ENCODE measurements around the gene GUCD1. TPM values are rescaled to one million over a fixed set of nuclear protein-coding genes. Genes with fewer than 3 reads are reported as not detected.

The GUCD1 gene
- total and polyA plus RNA-seq, 2 of the 8 experiments (the other 6 are each of a cell fraction or from before 2014, with no cell fraction given) = 85.2 to 128 TPM

GRCh38 chr22:24571266-24571665 is 16.3 kb upstream of the GUCD1 start:
- no peak for DNase-seq (ENCODE audit: low read depth in 1 of 2, low spot score in 2 of 2)
- Histone ChIP-seq H3K9me3 (ENCODE audit: insufficient read depth in 2 of 2, low read depth in 1 of 2, low read length in 1 of 2) (no peaks in the 10 kb centered on the region), H2BK5ac (ENCODE audit: low read depth, low read length) (no peak overlapping the region), H2BK12ac (ENCODE audit: low read depth, low read length) (no peak overlapping the region), H3K27me3 (replicated peaks in 1 of 4; ENCODE audit: control insufficient read depth in 3 of 4, extremely low read depth in 1 of 4, insufficient read depth in 3 of 4, low read length in 3 of 4) (no peaks in the 10 kb centered on the region), H2BK15ac (ENCODE audit: low read length) (no peak overlapping the region), H3K14ac (ENCODE audit: insufficient read length) (no peak overlapping the region), H2AK5ac (ENCODE audit: low read depth, low read length) (no peak overlapping the region), H3K23me2 (ENCODE audit: low read depth, low read length) (no peaks in the 10 kb centered on the region), H3K27ac (ENCODE audit: low read depth, low read length) (no peak overlapping the region), H3K4me3 (ENCODE audit: extremely low read depth in 1 of 4, insufficient read depth in 2 of 4, low read depth in 3 of 4, low read length in 4 of 4) (no peak overlapping the region), H4K8ac (ENCODE audit: extremely low read depth, insufficient read depth, low read length) (no peak overlapping the region), H3K9ac (replicated peaks in 1 of 4; ENCODE audit: extremely low read depth in 1 of 4, low read depth in 3 of 4, low read length in 3 of 4) (no peak overlapping the region), H3K18ac (ENCODE audit: extremely low read depth, low read length) (no peak overlapping the region), H3K4ac (replicated peaks; ENCODE audit: insufficient read length, low read depth, low read length) (no peak overlapping the region), H3K4me1 (replicated peaks in 1 of 4; ENCODE audit: control insufficient read depth in 3 of 4, insufficient read depth in 4 of 4, low read length in 3 of 4) (no peaks in the 10 kb centered on the region), H4K91ac (replicated peaks; ENCODE audit: insufficient read length, low read length) (no peak overlapping the region), H3K36me3 (ENCODE audit: control insufficient read depth in 2 of 4, insufficient read depth in 4 of 4, low read length in 3 of 4) (peaks cover 31 to 65% (median 50%) of the 10 kb centered on the region in 4 experiments), H3K79me2 (ENCODE audit: control insufficient read depth in 1 of 2, insufficient read depth in 2 of 2, low read length in 2 of 2) (peaks cover 0 to 13% of the 10 kb centered on the region in 2 experiments; a peak in 3 of 4 replicates), H4K20me1 (replicated peaks in 1 of 2; ENCODE audit: control insufficient read depth in 1 of 2, insufficient read depth in 2 of 2, low read length in 2 of 2) (peaks cover 9 to 22% of the 10 kb centered on the region in 2 experiments), H2AFZ (ENCODE audit: low read length) (no peak overlapping the region), H3K79me1 (ENCODE audit: low read depth, low read length) (peaks cover 9% of the 10 kb centered on the region; the same call in 1 of the 2 replicates), H3K4me2 (ENCODE audit: insufficient read depth in 1 of 2, low read depth in 2 of 2, low read length in 2 of 2) (no peak overlapping the region), H2BK20ac (ENCODE audit: low read length) (no peak overlapping the region), H3K23ac (ENCODE audit: insufficient read length) (no peak overlapping the region), H2BK120ac (replicated peaks; ENCODE audit: low read depth, low read length) (no peak overlapping the region), H4K5ac (ENCODE audit: insufficient read length, low read depth, low read length) (no peak overlapping the region), H3K56ac (replicated peaks; ENCODE audit: insufficient read length, low read depth, low read length) (no peak overlapping the region)
- no peak for FAIRE-seq
- WGBS, 2 experiments (ENCODE audit: extremely low coverage in 1 of 2, insufficient coverage in 1 of 2, insufficient read length in 1 of 2, insufficient replicate concordance in 2 of 2, low coverage in 1 of 2, low lambda C conversion rate in 2 of 2, missing lambda C conversion rate in 1 of 2) = 92% methylated on average over 7 of the region's 7 CpGs; no CpG with 5 or more reads in 1 of the 2 experiments
- POLR2A ChIA-PET (ENCODE audit: partially characterized antibody) = interaction anchor here (0.5 to 9.0 kb wide), 7 partner anchors 9 to 178 kb away, joined by 3 to 91 read pairs (median 3); partner anchors contain the start of genes GUCD1 and SNRPD3
- CTCF ChIA-PET (ENCODE audit: partially characterized antibody) = no interaction called here
- TF ChIP-seq GTF2F1 (IDR thresholded peaks at IDR 0.05; ENCODE audit: borderline replicate concordance, low read depth, low read length) = no peak
- no peak for TF ChIP-seq BACH1 (IDR thresholded peaks at IDR 0.05; ENCODE audit: low read length)
- TF ChIP-seq E2F6 (IDR thresholded peaks at IDR 0.05) = no peak
